OCI-LY7 (cell line): ENCODE results near the gene KIRREL3. TPM values are rescaled to one million over a fixed set of nuclear protein-coding genes. Genes with fewer than 3 reads are reported as not detected.
"Not testable (repeated sequence)": the region's sequence is repeated elsewhere in the genome, so short reads cannot be mapped to it uniquely, and the experiment has no call there.

Experiments used
- BruUV-seq: library from RNA; stranded (reverse); fragments of 400-500 nt; replicated peaks from 2 replicates; lab custom pipeline; 2021; lab: Mats Ljungman, UMichigan
- CTCF ChIA-PET: fragments of 300-600 bp; sonication (Branson Sonifier 250); formaldehyde crosslinking; loops from one replicate; lab custom pipeline; 2022; ENCODE audit warnings: antibody characterized with exemption; ENCODE audit not compliant: unreplicated experiment; lab: Charles Lee
- POLR2A ChIA-PET: fragments of 300-600 bp; sonication (Branson Sonifier 250); formaldehyde crosslinking; loops from one replicate; lab custom pipeline; 2022; ENCODE audit warnings: antibody characterized with exemption; lab: Charles Lee
- DNase-seq: peaks from one replicate; pipeline ENCODE4 v3.0.0-alpha.2; 2015; ENCODE audit warnings: low spot score
- H2AFZ ChIP-seq: fragments of 200-600 bp; sonication (generic), shearing (Covaris generic); 2 replicates; pipeline ENCODE4 v1.6.1; 2014; ENCODE audit warnings: mild to moderate bottlenecking, antibody characterized with exemption, low read length, moderate library complexity
- H3K27ac ChIP-seq: fragments of 200-600 bp; sonication (generic); 2 replicates; pipeline ENCODE4 v1.5.1; 2014; ENCODE audit warnings: mixed run types, low read depth, mild to moderate bottlenecking, moderate library complexity, low read length, inconsistent platforms; ENCODE audit not compliant: poor library complexity, severe bottlenecking
- H3K36me3 ChIP-seq: fragments of 200-600 bp; sonication (generic); 2 replicates; pipeline ENCODE4 v1.6.1; 2014; ENCODE audit warnings: mild to moderate bottlenecking, antibody characterized with exemption, low read length, moderate library complexity, mixed read lengths; ENCODE audit not compliant: insufficient read depth
- H3K4me1 ChIP-seq: fragments of 200-600 bp; sonication (generic); 2 replicates; pipeline ENCODE4 v1.5.1; 2014; ENCODE audit warnings: mild to moderate bottlenecking, low read length; ENCODE audit not compliant: insufficient read depth, poor library complexity, severe bottlenecking
- H3K4me2 ChIP-seq: fragments of 200-600 bp; sonication (generic); 2 replicates; pipeline ENCODE4 v1.6.1; 2014; ENCODE audit warnings: mild to moderate bottlenecking, low read length
- H3K4me3 ChIP-seq: fragments of 200-600 bp; sonication (generic); 2 replicates; pipeline ENCODE4 v1.5.1; 2014; ENCODE audit warnings: mild to moderate bottlenecking, low read depth, low read length; ENCODE audit not compliant: poor library complexity, severe bottlenecking
- H3K79me2 ChIP-seq: fragments of 200-600 bp; sonication (generic); 2 replicates; pipeline ENCODE4 v1.6.1; 2016; ENCODE audit warnings: low read depth, mild to moderate bottlenecking, low read length, moderate library complexity, mixed read lengths; ENCODE audit not compliant: insufficient read depth
- H3K9me2 ChIP-seq: fragments of 200-600 bp; sonication (generic); 2 replicates; pipeline ENCODE4 v1.6.1; 2016; ENCODE audit warnings: mild to moderate bottlenecking, low read length, mixed read lengths; ENCODE audit not compliant: insufficient read depth
- H3K9me3 ChIP-seq: fragments of 200-600 bp; sonication (generic); 2 replicates; pipeline ENCODE4 v1.6.1; 2014; ENCODE audit warnings: mild to moderate bottlenecking, mixed run types, low read length, mixed read lengths
- H4K20me1 ChIP-seq: fragments of 200-600 bp; sonication (generic); 2 replicates; pipeline ENCODE4 v1.6.1; 2014; ENCODE audit warnings: mild to moderate bottlenecking, antibody characterized with exemption, low read length, moderate library complexity, mixed read lengths; ENCODE audit not compliant: insufficient read depth
- EZH2phosphoT487 ChIP-seq: fragments of 200-600 bp; sonication (generic); IDR thresholded peaks from 2 replicates; pipeline ENCODE4 v1.6.1; 2018; ENCODE audit warnings: low read depth, borderline replicate concordance, mild to moderate bottlenecking, mixed run types, antibody characterized with exemption, low read length, moderate library complexity, mixed read lengths
- intact Hi-C: fragments of 100-400 bp; cut with micrococcal nuclease; formaldehyde crosslinking; loops from one replicate; pipeline ENCODE4 v1.10.0; 2022; ENCODE audit not compliant: unreplicated experiment
- total RNA-seq, 2 experiments: library from RNA; depleted of rRNA in 1 of 2; stranded (reverse); fragments of >200 nt in 1 of 2; shearing (Covaris generic) in 1 of 2; gene quantifications; 2 replicates each; pipeline ENCODE4 v1.2.3, GENCODE V29; 2014 to 2022
- TF ChIP-seq, protein P1 (sequence below): fragments of 200-600 bp; sonication (generic); conservative IDR thresholded peaks from 2 replicates; pipeline ENCODE4 v1.5.1; 2014; ENCODE audit warnings: mild to moderate bottlenecking, antibody characterized with exemption, low read length, moderate library complexity, mixed read lengths

The KIRREL3 gene
- total RNA-seq, 2 experiments from 2014 or later: not detected

DNA sequence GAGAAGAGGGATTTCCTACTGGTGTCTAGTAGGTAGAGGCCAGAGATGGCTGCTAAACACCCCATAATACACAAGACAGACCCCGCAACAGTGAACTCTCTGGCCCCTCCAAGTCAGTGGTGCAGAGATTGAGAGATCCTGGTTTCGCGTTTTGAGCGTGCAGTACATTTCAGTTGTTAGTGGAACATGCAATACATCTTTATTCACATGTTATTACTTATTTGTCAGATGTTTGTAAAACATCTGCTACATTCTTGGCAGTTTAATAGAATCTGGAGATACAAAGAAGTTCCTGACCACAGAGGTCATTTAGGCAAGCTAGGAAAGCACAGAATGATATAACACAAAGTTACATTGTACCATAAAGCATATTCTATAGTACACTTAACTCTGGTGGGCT lies 603.6 kb downstream of the KIRREL3 start:
- intact Hi-C loops: no loop called here
- Histone ChIP-seq H3K79me2 (no peaks in the 10 kb centered on the region), H3K4me2 (no peak overlapping the region), H4K20me1 (no peaks in the 10 kb centered on the region), H3K9me2 (no peaks in the 10 kb centered on the region), H3K4me1 (peaks cover 11% of the 10 kb centered on the region), H3K4me3 (no peak overlapping the region), H3K9me3 (no peaks in the 10 kb centered on the region), H3K36me3 (no peaks in the 10 kb centered on the region), H2AFZ (no peak overlapping the region), H3K27ac (no peak overlapping the region)
- CTCF ChIA-PET: no interaction called here
- POLR2A ChIA-PET: no interaction called here
- BruUV-seq: no TSS peak
- TF ChIP-seq, protein P1, sequence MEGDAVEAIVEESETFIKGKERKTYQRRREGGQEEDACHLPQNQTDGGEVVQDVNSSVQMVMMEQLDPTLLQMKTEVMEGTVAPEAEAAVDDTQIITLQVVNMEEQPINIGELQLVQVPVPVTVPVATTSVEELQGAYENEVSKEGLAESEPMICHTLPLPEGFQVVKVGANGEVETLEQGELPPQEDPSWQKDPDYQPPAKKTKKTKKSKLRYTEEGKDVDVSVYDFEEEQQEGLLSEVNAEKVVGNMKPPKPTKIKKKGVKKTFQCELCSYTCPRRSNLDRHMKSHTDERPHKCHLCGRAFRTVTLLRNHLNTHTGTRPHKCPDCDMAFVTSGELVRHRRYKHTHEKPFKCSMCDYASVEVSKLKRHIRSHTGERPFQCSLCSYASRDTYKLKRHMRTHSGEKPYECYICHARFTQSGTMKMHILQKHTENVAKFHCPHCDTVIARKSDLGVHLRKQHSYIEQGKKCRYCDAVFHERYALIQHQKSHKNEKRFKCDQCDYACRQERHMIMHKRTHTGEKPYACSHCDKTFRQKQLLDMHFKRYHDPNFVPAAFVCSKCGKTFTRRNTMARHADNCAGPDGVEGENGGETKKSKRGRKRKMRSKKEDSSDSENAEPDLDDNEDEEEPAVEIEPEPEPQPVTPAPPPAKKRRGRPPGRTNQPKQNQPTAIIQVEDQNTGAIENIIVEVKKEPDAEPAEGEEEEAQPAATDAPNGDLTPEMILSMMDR: no peak
- no peak for TF ChIP-seq EZH2phosphoT487
- DNase-seq: no peak

DNA sequence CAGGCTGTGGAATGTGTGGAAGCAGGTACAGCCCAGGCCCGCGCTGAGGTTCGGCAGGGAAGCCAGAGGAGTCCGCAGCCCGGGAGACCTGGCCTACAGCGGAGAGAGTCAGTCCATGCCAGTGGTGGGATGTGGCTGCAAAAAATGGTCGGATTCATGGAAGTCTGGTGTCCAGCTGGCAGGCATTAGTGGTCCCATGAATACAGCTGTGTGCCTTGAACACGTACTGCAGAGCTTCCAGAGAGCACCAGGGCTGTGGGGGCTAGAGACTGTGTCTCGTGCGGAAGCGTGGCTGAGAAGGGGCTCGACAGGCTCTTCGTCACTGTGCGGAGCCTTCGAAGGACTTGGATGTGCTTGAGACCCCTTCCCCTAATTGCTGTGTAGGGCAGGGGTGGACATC lies 604.3 kb downstream of the KIRREL3 start:
- peaks cover 17% of the 10 kb centered on the region for H3K4me1 ChIP-seq
- H3K79me2 ChIP-seq, POLR2A ChIA-PET, CTCF ChIA-PET, H3K36me3 ChIP-seq, BruUV-seq, H2AFZ ChIP-seq, H3K9me3 ChIP-seq, intact Hi-C loops, H4K20me1 ChIP-seq, DNase-seq, H3K4me2 ChIP-seq, H3K27ac ChIP-seq, H3K9me2 ChIP-seq, H3K4me3 ChIP-seq: not testable (repeated sequence)

DNA sequence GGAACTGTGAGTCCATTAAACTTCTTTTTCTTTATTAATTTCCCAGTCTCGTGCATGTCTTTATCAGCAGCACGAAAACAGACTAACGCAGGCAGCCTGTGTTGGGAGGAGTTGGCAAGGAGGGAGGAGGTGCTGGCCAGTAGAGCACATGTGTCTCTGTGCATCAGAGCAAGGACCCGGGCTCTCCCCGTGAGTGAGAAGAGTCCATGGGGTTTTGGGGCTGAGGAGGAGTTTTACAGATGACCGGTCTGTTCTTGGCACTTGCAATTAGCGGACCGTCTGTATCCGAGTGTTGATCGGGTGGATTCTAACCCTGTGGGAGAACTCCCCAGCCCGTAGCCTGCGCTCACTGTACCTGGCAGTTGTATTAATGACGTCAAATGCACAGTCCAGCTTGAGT lies 604.8 kb downstream of the KIRREL3 start:
- H4K20me1 ChIP-seq, intact Hi-C loops, H3K9me3 ChIP-seq, H3K36me3 ChIP-seq, H3K4me2 ChIP-seq, CTCF ChIA-PET, POLR2A ChIA-PET, H3K79me2 ChIP-seq, H3K9me2 ChIP-seq, H3K4me3 ChIP-seq, DNase-seq, BruUV-seq, H3K27ac ChIP-seq, H2AFZ ChIP-seq: not testable (repeated sequence)
- peaks cover 17% of the 10 kb centered on the region for H3K4me1 ChIP-seq

DNA sequence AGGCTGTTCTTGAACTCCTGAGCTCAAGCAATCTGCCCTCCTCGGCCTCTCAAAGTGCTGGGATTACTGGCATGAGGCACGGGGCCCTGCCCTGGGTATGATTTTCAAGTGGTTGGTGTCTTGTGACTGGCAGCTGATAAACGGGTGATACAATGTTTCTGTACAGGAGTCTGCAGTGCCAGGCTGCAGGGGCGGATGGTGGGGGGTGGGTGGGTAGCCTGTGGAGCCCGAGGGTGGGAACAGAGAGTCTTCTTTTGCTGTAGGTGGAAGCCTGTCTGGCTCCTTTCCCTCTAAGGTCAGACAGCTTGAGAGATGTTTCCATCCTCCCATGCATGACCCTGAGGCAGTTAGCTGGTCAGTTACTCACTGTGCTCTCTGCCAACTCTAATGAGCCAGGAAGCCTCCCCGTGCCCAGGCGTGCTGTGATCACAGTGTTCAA lies 605.9 kb downstream of the KIRREL3 start:
- POLR2A ChIA-PET: interaction anchor here (0.6 to 0.7 kb wide), 2 partner anchors 60 to 78 kb away, joined by 3 read pairs; no protein-coding TSS in a partner anchor
- H2AFZ ChIP-seq, H3K9me3 ChIP-seq, H3K36me3 ChIP-seq, CTCF ChIA-PET, H3K9me2 ChIP-seq, H3K79me2 ChIP-seq, H3K27ac ChIP-seq, BruUV-seq, DNase-seq, H3K4me2 ChIP-seq, intact Hi-C loops, H4K20me1 ChIP-seq, H3K4me3 ChIP-seq: not testable (repeated sequence)
- peaks cover 17% of the 10 kb centered on the region for H3K4me1 ChIP-seq
